Activated naive CD8-positive, alpha-beta T cell treated with anti-CD3 and anti-CD28 coated beads for 36 hours (primary cell): Measurements from ENCODE around the gene RAP2B. TPM values are rescaled to one million over a fixed set of nuclear protein-coding genes. Genes with fewer than 3 reads are reported as not detected.
A peak's percentile ranks its signal among the peaks of the same experiment; 100 is the strongest.
"Not testable (repeated sequence)": the region's sequence is repeated elsewhere in the genome, so short reads cannot be mapped to it uniquely, and the experiment has no call there.

Experiments used
- DNase-seq: peaks from one replicate; pipeline ENCODE4 v3.0.0; 2021
- H3K27ac Mint-ChIP-seq: one replicate; pipeline ENCODE4 v1.8.0; 2022; ENCODE audit warnings: mild to moderate bottlenecking, moderate library complexity, mixed read lengths
- H3K27me3 Mint-ChIP-seq: one replicate; pipeline ENCODE4 v1.8.0; 2022; ENCODE audit warnings: mild to moderate bottlenecking, mixed read lengths
- H3K36me3 Mint-ChIP-seq: one replicate; pipeline ENCODE4 v1.8.0; 2021; ENCODE audit warnings: mild to moderate bottlenecking, mixed read lengths
- H3K4me1 Mint-ChIP-seq: one replicate; pipeline ENCODE4 v1.8.0; 2021; ENCODE audit warnings: mixed read lengths
- H3K4me3 Mint-ChIP-seq: one replicate; pipeline ENCODE4 v1.8.0; 2022; ENCODE audit warnings: mild to moderate bottlenecking, moderate library complexity, mixed read lengths
- H3K9me3 Mint-ChIP-seq: one replicate; pipeline ENCODE4 v1.8.0; 2022; ENCODE audit warnings: mixed read lengths
- total RNA-seq, 2 experiments: library from RNA; stranded (reverse); gene quantifications; one replicate each; pipeline ENCODE4 v1.2.3, GENCODE V29; 2021

RAP2B gene
- total RNA-seq, 2 experiments from 2014 or later: 12.4 to 12.7 TPM

GRCh38 chr3:153146191-153147053, 15.6 kb upstream of the RAP2B start:
- H3K27me3 Mint-ChIP-seq: no peaks in the 10 kb centered on the region
- DNase-seq: no peak
- no peak overlapping the region for H3K27ac Mint-ChIP-seq
- peaks cover 5% of the 10 kb centered on the region for H3K9me3 Mint-ChIP-seq
- no peak overlapping the region for H3K4me3 Mint-ChIP-seq
- no peaks in the 10 kb centered on the region for H3K36me3 Mint-ChIP-seq
- H3K4me1 Mint-ChIP-seq: peaks cover 2% of the 10 kb centered on the region

- no peaks in the 10 kb centered on the region for H3K36me3 Mint-ChIP-seq
- H3K27ac Mint-ChIP-seq: no peak overlapping the region
- H3K4me1 Mint-ChIP-seq: no peaks in the 10 kb centered on the region
- H3K4me3 Mint-ChIP-seq: no peak overlapping the region
- DNase-seq: no peak
- H3K27me3 Mint-ChIP-seq: no peaks in the 10 kb centered on the region
- peaks cover 5% of the 10 kb centered on the region for H3K9me3 Mint-ChIP-seq
These were observed 11.0 kb upstream of the RAP2B start for GRCh38 chr3:153150991-153151390.

- H3K27ac Mint-ChIP-seq, H3K4me3 Mint-ChIP-seq, H3K4me1 Mint-ChIP-seq, DNase-seq, H3K36me3 Mint-ChIP-seq, H3K9me3 Mint-ChIP-seq, H3K27me3 Mint-ChIP-seq: not testable (repeated sequence)
These were observed 6.2 kb upstream of the RAP2B start for GRCh38 chr3:153155786-153156185.

- H3K4me3 Mint-ChIP-seq: no peak overlapping the region
- DNase-seq: no peak
- no peak overlapping the region for H3K27ac Mint-ChIP-seq
- H3K9me3 Mint-ChIP-seq: no peaks in the 10 kb centered on the region
- peaks cover 4% of the 10 kb centered on the region for H3K4me1 Mint-ChIP-seq
- H3K36me3 Mint-ChIP-seq: no peaks in the 10 kb centered on the region
- no peaks in the 10 kb centered on the region for H3K27me3 Mint-ChIP-seq
These were observed 3.8 kb upstream of the RAP2B start for GRCh38 chr3:153158189-153158588.

GRCh38 chr3:153158961-153159735, 2.9 kb upstream of the RAP2B start:
- peak overlapping the region; percentile 20 for H3K27ac Mint-ChIP-seq
- H3K9me3 Mint-ChIP-seq: no peaks in the 10 kb centered on the region
- no peak for DNase-seq
- H3K36me3 Mint-ChIP-seq: peaks cover 2% of the 10 kb centered on the region
- H3K27me3 Mint-ChIP-seq: no peaks in the 10 kb centered on the region
- peaks cover 9% of the 10 kb centered on the region for H3K4me1 Mint-ChIP-seq
- H3K4me3 Mint-ChIP-seq: no peak overlapping the region

- peaks cover 16% of the 10 kb centered on the region for H3K4me1 Mint-ChIP-seq
- DNase-seq: no peak
- no peaks in the 10 kb centered on the region for H3K27me3 Mint-ChIP-seq
- peak overlapping the region; percentile 20 for H3K27ac Mint-ChIP-seq
- H3K9me3 Mint-ChIP-seq: no peaks in the 10 kb centered on the region
- peak overlapping the region; percentile 96 for H3K4me3 Mint-ChIP-seq
- H3K36me3 Mint-ChIP-seq: peaks cover 3% of the 10 kb centered on the region
These were observed 2.1 kb upstream of the RAP2B start for GRCh38 chr3:153159771-153160397.

GRCh38 chr3:153160451-153161137, 1.4 kb upstream of the RAP2B start:
- Mint-ChIP-seq H3K9me3 (no peaks in the 10 kb centered on the region), H3K36me3 (peaks cover 9% of the 10 kb centered on the region), H3K27me3 (no peaks in the 10 kb centered on the region), H3K27ac (peak overlapping the region; percentile 95), H3K4me1 (peaks cover 23% of the 10 kb centered on the region), H3K4me3 (peak overlapping the region; percentile 96)
- peak; percentile 79 for DNase-seq

GRCh38 chr3:153161138-153161713, 800 bp upstream of the RAP2B start:
- DNase-seq: peak; percentile 87
- no peaks in the 10 kb centered on the region for H3K27me3 Mint-ChIP-seq
- H3K9me3 Mint-ChIP-seq: no peaks in the 10 kb centered on the region
- H3K27ac Mint-ChIP-seq: peak overlapping the region; percentile 95
- peaks cover 30% of the 10 kb centered on the region for H3K4me1 Mint-ChIP-seq
- H3K4me3 Mint-ChIP-seq: peak overlapping the region; percentile 96
- peaks cover 10% of the 10 kb centered on the region for H3K36me3 Mint-ChIP-seq

- DNase-seq: peak; percentile 56
- no peaks in the 10 kb centered on the region for H3K9me3 Mint-ChIP-seq
- H3K4me1 Mint-ChIP-seq: peaks cover 44% of the 10 kb centered on the region
- H3K4me3 Mint-ChIP-seq: peak overlapping the region; percentile 96
- H3K36me3 Mint-ChIP-seq: peaks cover 13% of the 10 kb centered on the region
- no peaks in the 10 kb centered on the region for H3K27me3 Mint-ChIP-seq
- peak overlapping the region; percentile 91 for H3K27ac Mint-ChIP-seq
These were observed 727 bp downstream of the RAP2B start for GRCh38 chr3:153162513-153163392.

GRCh38 chr3:153163393-153163724, 1.3 kb downstream of the RAP2B start:
- H3K27me3 Mint-ChIP-seq: no peaks in the 10 kb centered on the region
- H3K9me3 Mint-ChIP-seq: no peaks in the 10 kb centered on the region
- DNase-seq: no peak
- peak overlapping the region; percentile 91 for H3K27ac Mint-ChIP-seq
- H3K4me1 Mint-ChIP-seq: peaks cover 48% of the 10 kb centered on the region
- H3K4me3 Mint-ChIP-seq: peak overlapping the region; percentile 96
- peaks cover 13% of the 10 kb centered on the region for H3K36me3 Mint-ChIP-seq

GRCh38 chr3:153163756-153164550, 1.9 kb downstream of the RAP2B start:
- Mint-ChIP-seq H3K9me3 (no peaks in the 10 kb centered on the region), H3K27ac (peak overlapping the region; percentile 91), H3K4me1 (peaks cover 48% of the 10 kb centered on the region), H3K36me3 (peaks cover 13% of the 10 kb centered on the region), H3K27me3 (no peaks in the 10 kb centered on the region), H3K4me3 (peak overlapping the region; percentile 96)
- DNase-seq: no peak

GRCh38 chr3:153165261-153165681, 3.2 kb downstream of the RAP2B start:
- no peaks in the 10 kb centered on the region for H3K9me3 Mint-ChIP-seq
- peak overlapping the region; percentile 58 for H3K27ac Mint-ChIP-seq
- no peaks in the 10 kb centered on the region for H3K27me3 Mint-ChIP-seq
- DNase-seq: no peak
- peaks cover 46% of the 10 kb centered on the region for H3K4me1 Mint-ChIP-seq
- H3K4me3 Mint-ChIP-seq: peak overlapping the region; percentile 96
- peaks cover 15% of the 10 kb centered on the region for H3K36me3 Mint-ChIP-seq

GRCh38 chr3:153166206-153166605, 4.2 kb downstream of the RAP2B start:
- Mint-ChIP-seq H3K27me3 (no peaks in the 10 kb centered on the region), H3K4me1 (peaks cover 43% of the 10 kb centered on the region), H3K9me3 (no peaks in the 10 kb centered on the region), H3K4me3 (peak overlapping the region; percentile 96), H3K27ac (peak overlapping the region; percentile 31), H3K36me3 (peaks cover 15% of the 10 kb centered on the region)
- no peak for DNase-seq
